Caco-2 (cell line): ENCODE results near the gene ENTPD1. TPM values are rescaled to one million over a fixed set of nuclear protein-coding genes. Genes with fewer than 3 reads are reported as not detected.

ENCODE experiments used
- Bru-seq: library from RNA; stranded (reverse); fragments of 400-500 nt; gene quantifications from one replicate; lab custom pipeline; 2021; lab: Mats Ljungman, UMichigan
- BruChase-seq, 2 experiments: library from RNA; stranded (reverse); fragments of 400-500 nt; gene quantifications; one replicate each; lab custom pipeline; 2021; lab: Mats Ljungman, UMichigan
- BruUV-seq: library from RNA; stranded (reverse); fragments of 400-500 nt; replicated peaks from 2 replicates; lab custom pipeline; 2021; lab: Mats Ljungman, UMichigan
- CTCF ChIA-PET: fragments of 300-600 bp; sonication (Branson Sonifier 250); formaldehyde crosslinking; loops from one replicate; lab custom pipeline; 2022; ENCODE audit warnings: antibody characterized with exemption; lab: Charles Lee
- POLR2A ChIA-PET: fragments of 300-600 bp; sonication (Branson Sonifier 250); formaldehyde crosslinking; loops from one replicate; lab custom pipeline; 2022; ENCODE audit warnings: antibody characterized with exemption; lab: Charles Lee
- DNase-seq, 2 experiments: peaks; one replicate each; pipeline versions ENCODE4 v3.0.0 to v3.0.0-alpha.2; 2020 to 2022
- H3K27me3 ChIP-seq: replicated peaks from 2 replicates; pipeline ENCODE4 v1.6.0; 2011; ENCODE audit warnings: low read length; ENCODE audit not compliant: control insufficient read depth, insufficient read depth
- H3K36me3 ChIP-seq: 2 replicates; pipeline ENCODE4 v1.5.1; 2011; ENCODE audit warnings: low read length; ENCODE audit not compliant: control insufficient read depth, insufficient read depth
- H3K4me1 ChIP-seq: fragments of 250-450 bp; sonication (Bioruptor Pico); 2 replicates; pipeline ENCODE4 v1.5.1; 2020; ENCODE audit warnings: mild to moderate bottlenecking
- H3K4me3 ChIP-seq: 2 replicates; pipeline ENCODE4 v1.5.1; 2011; ENCODE audit warnings: low read depth, mild to moderate bottlenecking, control low read depth, low read length
- H3K9me3 ChIP-seq: fragments of 250-450 bp; sonication (Bioruptor Pico); 2 replicates; pipeline ENCODE4 v1.5.1; 2020; ENCODE audit warnings: mild to moderate bottlenecking, moderate library complexity
- H3K27ac Mint-ChIP-seq: one replicate; pipeline ENCODE4 v1.8.0; 2022; ENCODE audit warnings: mixed read lengths; ENCODE audit not compliant: unreplicated experiment
- H3K27me3 Mint-ChIP-seq: one replicate; pipeline ENCODE4 v1.8.0; 2022; ENCODE audit warnings: mixed read lengths; ENCODE audit not compliant: insufficient read depth, unreplicated experiment
- H3K36me3 Mint-ChIP-seq: one replicate; pipeline ENCODE4 v1.8.0; 2022; ENCODE audit warnings: mild to moderate bottlenecking, mixed read lengths; ENCODE audit not compliant: insufficient read depth, unreplicated experiment
- H3K4me1 Mint-ChIP-seq: one replicate; pipeline ENCODE4 v1.8.0; 2022; ENCODE audit warnings: low read depth, mixed read lengths; ENCODE audit not compliant: unreplicated experiment
- H3K4me3 Mint-ChIP-seq: one replicate; pipeline ENCODE4 v1.8.0; 2022; ENCODE audit warnings: mild to moderate bottlenecking, moderate library complexity, mixed read lengths; ENCODE audit not compliant: unreplicated experiment
- H3K9me3 Mint-ChIP-seq: one replicate; pipeline ENCODE4 v1.8.0; 2022; ENCODE audit warnings: mixed read lengths; ENCODE audit not compliant: unreplicated experiment
- CTCF ChIP-seq, 2 experiments: fragments of 200-600 bp in 1 of 2; IDR thresholded peaks; 1 replicate in 1 of 2; 2 replicates in 1 of 2; pipeline versions ENCODE4 v1.5.1 to v1.8.0; 2011 to 2022; ENCODE audit warnings: antibody characterized with exemption in 1 of 2, control low read depth in 1 of 2, inconsistent platforms in 1 of 2, low read depth in 1 of 2, low read length in 1 of 2, mild to moderate bottlenecking in 1 of 2, moderate library complexity in 1 of 2; ENCODE audit not compliant: insufficient read depth in 1 of 2, severe bottlenecking in 1 of 2, unreplicated experiment in 1 of 2
- intact Hi-C: fragments of 100-400 bp; cut with micrococcal nuclease; formaldehyde crosslinking; loops from one replicate; pipeline ENCODE4 v1.10.0; 2022; ENCODE audit not compliant: unreplicated experiment
- long read RNA-seq: library from polyadenylated mRNA; stranded (forward); transcript quantifications from one replicate; pipeline ENCODE4 v2.0.0, GENCODE V29; 2022
- total RNA-seq: library from RNA; stranded (reverse); gene quantifications from 2 replicates; pipeline ENCODE4 v1.2.3, GENCODE V29; 2022

Gene ENTPD1
- total RNA-seq, result 1.7 and 2.2 TPM in 2 replicates
- percentile 32 among the genes with signal in this experiment for Bru-seq, nascent RNA
- BruChase-seq, experiment 1, labeled RNA remaining after a 2-hour chase, result percentile 37 among the genes with signal in this experiment
- BruChase-seq, experiment 2, labeled RNA remaining after a 6-hour chase, result percentile 34 among the genes with signal in this experiment
- long read RNA-seq, partial matches to known transcripts, result 3 of 5 reads
- long read RNA-seq, other reads (novel, unspliced or antisense), result 1 of 5 reads

DNA sequence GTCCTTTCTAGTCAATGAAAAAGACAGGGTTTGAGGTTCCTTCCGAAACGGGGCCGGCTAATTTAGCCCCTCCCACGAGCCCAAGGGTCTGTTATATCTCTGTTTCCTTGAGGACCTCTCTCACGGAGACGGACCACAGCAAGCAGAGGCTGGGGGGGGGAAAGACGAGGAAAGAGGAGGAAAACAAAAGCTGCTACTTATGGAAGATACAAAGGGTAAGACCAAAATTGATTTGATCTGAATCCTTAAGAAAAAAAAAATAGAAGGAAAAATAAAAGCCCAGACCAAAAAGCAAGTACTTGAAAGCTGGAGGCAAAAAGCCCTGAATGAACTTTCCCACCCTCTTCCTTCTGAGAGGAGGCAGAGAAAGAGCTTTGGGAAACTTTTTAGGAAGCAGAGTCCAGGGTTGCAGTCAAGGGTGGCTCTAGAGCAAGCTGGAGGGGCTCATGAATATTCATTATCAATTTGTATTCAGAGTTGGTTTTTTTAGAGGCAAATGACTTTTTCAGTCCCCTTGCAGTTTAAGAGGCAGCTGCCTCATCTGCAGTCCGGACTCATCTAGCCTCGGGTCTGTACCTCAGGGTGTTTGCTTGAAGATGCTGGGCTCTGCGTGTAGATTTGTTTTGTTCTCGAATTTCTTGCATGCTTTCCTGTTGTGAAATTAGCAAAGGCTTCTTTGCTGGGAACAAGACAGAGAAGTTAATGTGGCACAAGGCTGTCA, at the start of gene ENTPD1:
TSS of gene ENTPD1 (plus strand) at position 123 of the 721 bp plus-strand sequence. CDS start at position 200, 77 bp downstream.
- ChIA-PET POLR2A (no interaction called here), CTCF (interaction anchor here (0.6 to 1.2 kb wide), 3 partner anchors 27 to 1346 kb away, joined by 3 to 8 read pairs (median 3); partner anchors contain the start of gene TCTN3)
- H3K4me3 ChIP-seq, result peak within 1 kb of the TSS; percentile 33
- Mint-ChIP-seq H3K27me3 (peaks cover 10% of the 10 kb centered on the region), H3K36me3 (no peaks in the 10 kb centered on the region), H3K9me3 (peaks cover 10% of the 10 kb centered on the region), H3K27ac (no peak within 1 kb of the TSS), H3K4me3 (peak within 1 kb of the TSS; percentile 83), H3K4me1 (peaks cover 11% of the 10 kb centered on the region)
- intact Hi-C loops, result no loop called here
- TSS peak; percentile 49 for BruUV-seq
- no peak for DNase-seq
- H3K4me1 ChIP-seq, result no peaks in the 10 kb centered on the region
- no peaks in the 10 kb centered on the region for H3K9me3 ChIP-seq
- H3K27me3 ChIP-seq, result no peaks in the 10 kb centered on the region
- H3K36me3 ChIP-seq, result no peaks in the 10 kb centered on the region
- TF ChIP-seq CTCF (IDR thresholded peaks at IDR 0.05; ENCODE audit: insufficient read depth in 1 of 2, low read depth in 1 of 2, low read length in 1 of 2, severe bottlenecking in 1 of 2, unreplicated experiment in 1 of 2), result no peak

- intact Hi-C loops, result no loop called here
- POLR2A ChIA-PET, result no interaction called here
- Mint-ChIP-seq H3K36me3 (no peaks in the 10 kb centered on the region), H3K27ac (no peak overlapping the region), H3K4me1 (no peaks in the 10 kb centered on the region), H3K9me3 (no peaks in the 10 kb centered on the region), H3K4me3 (no peak overlapping the region), H3K27me3 (no peaks in the 10 kb centered on the region)
- Histone ChIP-seq H3K4me3 (no peak overlapping the region), H3K27me3 (no peaks in the 10 kb centered on the region), H3K4me1 (no peaks in the 10 kb centered on the region), H3K9me3 (peaks cover 16% of the 10 kb centered on the region; the same call in 1 of the 2 replicates), H3K36me3 (no peaks in the 10 kb centered on the region)
- DNase-seq, result no peak
- no peak for TF ChIP-seq CTCF (IDR thresholded peaks at IDR 0.05; ENCODE audit: insufficient read depth in 1 of 2, low read depth in 1 of 2, low read length in 1 of 2, severe bottlenecking in 1 of 2, unreplicated experiment in 1 of 2)
- BruUV-seq, result no TSS peak
- CTCF ChIA-PET, result interaction anchor here (1.3 kb wide), 1 partner anchor 13 kb away, joined by 4 read pairs; the partner anchor contains the start of gene TCTN3
Observed at GRCh38 chr10:95706573-95706972, 49.4 kb upstream of the ENTPD1 start.

- intact Hi-C loops, result no loop called here
- TF ChIP-seq CTCF (IDR thresholded peaks at IDR 0.05; ENCODE audit: insufficient read depth in 1 of 2, low read depth in 1 of 2, low read length in 1 of 2, severe bottlenecking in 1 of 2, unreplicated experiment in 1 of 2), result no peak
- no peak overlapping the region for H3K27ac Mint-ChIP-seq
- Histone ChIP-seq H3K27me3 (no peaks in the 10 kb centered on the region), H3K4me3 (no peak overlapping the region), H3K4me1 (no peaks in the 10 kb centered on the region), H3K36me3 (no peaks in the 10 kb centered on the region), H3K9me3 (peaks cover 15% of the 10 kb centered on the region; the same call in 1 of the 2 replicates)
- ChIA-PET CTCF (interaction anchor here (1.3 kb wide), 1 partner anchor 13 kb away, joined by 4 read pairs; the partner anchor contains the start of gene TCTN3), POLR2A (no interaction called here)
- no peak for DNase-seq
- H3K9me3 Mint-ChIP-seq, result no peaks in the 10 kb centered on the region
- H3K36me3 Mint-ChIP-seq, result no peaks in the 10 kb centered on the region
- no peaks in the 10 kb centered on the region for H3K4me1 Mint-ChIP-seq
- BruUV-seq, result no TSS peak
- no peak overlapping the region for H3K4me3 Mint-ChIP-seq
- H3K27me3 Mint-ChIP-seq, result no peaks in the 10 kb centered on the region
Observed at GRCh38 chr10:95706990-95707389, 49.0 kb upstream of the ENTPD1 start.
